NCI-H345 treated with DMSO at 0.1 percent for 48 hours (cell line): ENCODE measurements around the gene CFAP74.

ENCODE experiments used
- DNase-seq: peaks from one replicate; lab custom pipeline; 2025; ENCODE audit not compliant: unreplicated experiment; lab: John Stamatoyannopoulos, UW

The CFAP74 gene

GRCh38 chr1:1880617-1881312, 122.8 kb downstream of the CFAP74 start:
- no peak for DNase-seq

- no peak for DNase-seq
Observed at GRCh38 chr1:1879942-1880341, 123.6 kb downstream of the CFAP74 start.

DNA sequence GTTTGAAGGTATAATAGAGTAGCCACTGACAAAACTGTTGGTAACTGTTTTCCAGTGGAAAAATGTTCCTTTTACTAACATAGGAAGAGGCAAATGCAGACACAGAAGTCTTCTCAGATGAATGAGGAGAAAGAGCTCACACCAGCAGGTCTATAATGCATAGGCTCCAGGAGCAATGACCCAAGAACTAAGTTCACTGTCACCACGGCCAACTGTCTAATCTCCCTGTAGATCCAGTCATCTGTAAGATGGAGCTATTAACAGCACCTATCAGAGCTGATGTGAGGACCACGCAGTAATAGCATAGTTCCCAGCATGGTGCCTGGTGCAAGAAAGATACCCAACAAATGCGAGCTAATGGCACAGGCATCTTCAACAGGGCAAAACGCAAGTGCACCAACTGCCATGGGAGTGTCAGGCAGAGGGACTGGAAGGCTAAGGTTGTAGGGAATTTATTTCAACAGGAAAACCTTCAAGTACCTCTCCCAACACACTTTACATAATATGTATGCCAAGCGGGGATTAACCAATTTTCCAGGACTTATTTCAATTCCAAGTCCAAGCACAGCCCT, 125.6 kb downstream of the CFAP74 start:
- DNase-seq, result no peak

GRCh38 chr1:1876335-1876930, 127.2 kb downstream of the CFAP74 start:
- no peak for DNase-seq

DNA sequence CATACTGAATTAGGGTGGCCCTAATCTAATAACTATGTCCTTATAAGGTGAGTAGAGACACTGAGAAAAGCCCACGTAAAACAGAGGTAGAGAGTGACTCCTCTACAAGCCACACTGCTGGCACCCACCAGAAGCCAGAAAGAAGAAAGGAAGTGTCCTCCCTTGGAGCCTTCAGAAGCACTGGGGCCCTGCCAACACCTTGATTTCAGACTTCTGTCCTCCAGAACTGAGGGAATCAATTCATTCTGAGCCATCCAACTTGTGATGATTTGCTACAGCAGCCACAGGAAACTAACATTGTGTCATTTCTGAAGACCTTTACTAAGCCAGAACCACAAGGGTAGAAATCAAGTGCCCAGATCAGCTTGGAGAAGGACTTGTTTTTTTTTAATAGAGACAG, 127.7 kb downstream of the CFAP74 start:
- DNase-seq, result no peak

DNA sequence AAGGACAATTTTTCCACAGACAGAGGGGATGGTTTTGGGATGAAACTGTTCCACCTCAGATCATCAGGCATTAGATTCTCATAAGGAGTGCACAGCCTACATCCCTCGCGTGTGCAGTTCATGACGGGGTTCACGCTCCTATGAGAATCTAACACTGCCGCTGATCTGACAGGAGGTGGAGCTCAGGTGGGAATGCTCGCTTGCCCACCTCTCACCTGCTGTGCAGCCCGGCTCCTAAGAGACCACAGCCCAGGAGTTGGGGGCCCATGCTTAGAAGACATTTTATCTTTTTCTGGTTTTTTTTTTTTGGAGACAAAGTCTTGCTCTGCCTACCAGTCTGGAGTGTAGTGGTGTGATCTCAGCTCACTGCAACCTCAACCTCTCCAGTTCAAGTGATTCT, 128.7 kb downstream of the CFAP74 start:
- no peak for DNase-seq

GRCh38 chr1:1873186-1873585, 130.4 kb downstream of the CFAP74 start:
- no peak for DNase-seq

GRCh38 chr1:1872329-1872994, 131.1 kb downstream of the CFAP74 start:
- DNase-seq, result no peak
